Suppressor macrophage treated with lipopolysaccharide for 1 hour (primary cell): ENCODE results near the gene SKP2.
"Not testable (repeated sequence)": the region's sequence is repeated elsewhere in the genome, so short reads cannot be mapped to it uniquely, and the experiment has no call there.

Experiments
- DNase-seq, 3 donors: peaks; one replicate each; pipeline ENCODE4 v3.0.0-alpha.2; 2020 to 2022

The SKP2 gene

GRCh38 chr5:36151434-36152323, at the start of gene SKP2, which contains the start of gene LMBRD2:
Gene SKP2 (plus strand): TSS chr5:36152111. CDS start chr5:36152263, 152 bp downstream.
Gene LMBRD2 (minus strand): TSS chr5:36151887. CDS start chr5:36143349, 8,538 bp downstream.
- DNase-seq = peak; percentile 99

GRCh38 chr5:36105819-36106218, 46.1 kb upstream of the SKP2 start:
- DNase-seq = no peak

- peak; percentile 25 to 74 (median 68) for DNase-seq
These were observed 43.0 kb upstream of the SKP2 start for GRCh38 chr5:36108758-36109460.

GRCh38 chr5:36111238-36111637, 40.7 kb upstream of the SKP2 start:
- DNase-seq = no peak

GRCh38 chr5:36125868-36126267, 26.0 kb upstream of the SKP2 start:
- no peak for DNase-seq

GRCh38 chr5:36128795-36129194, 23.1 kb upstream of the SKP2 start:
- DNase-seq = no peak

GRCh38 chr5:36129666-36130065, 22.2 kb upstream of the SKP2 start:
- not testable (repeated sequence) for DNase-seq

GRCh38 chr5:36133009-36133408, 18.9 kb upstream of the SKP2 start:
- DNase-seq = not testable (repeated sequence)

- DNase-seq = no peak
These were observed 15.9 kb upstream of the SKP2 start for GRCh38 chr5:36135988-36136387.

GRCh38 chr5:36136581-36136980, 15.3 kb upstream of the SKP2 start:
- DNase-seq = no peak

GRCh38 chr5:36138900-36139683, 12.8 kb upstream of the SKP2 start:
- no peak for DNase-seq

- no peak for DNase-seq
These were observed 6.6 kb upstream of the SKP2 start for GRCh38 chr5:36145311-36145710.

GRCh38 chr5:36146390-36146789, 5.5 kb upstream of the SKP2 start:
- no peak for DNase-seq

- DNase-seq = peak in 1 of 3 donors; percentile 9
These were observed 4.2 kb upstream of the SKP2 start for GRCh38 chr5:36147681-36148080.

GRCh38 chr5:36150676-36151433, 1.1 kb upstream of the SKP2 start:
- DNase-seq = peak; percentile 53 to 60 (median 54)

- DNase-seq = peak in 1 of 3 donors; percentile 10
These were observed 700 bp downstream of the SKP2 start for GRCh38 chr5:36152324-36153297.

GRCh38 chr5:36153298-36153677, 1.4 kb downstream of the SKP2 start:
- DNase-seq = no peak

- DNase-seq = no peak
These were observed 1.8 kb downstream of the SKP2 start for GRCh38 chr5:36153726-36154125.

GRCh38 chr5:36155291-36155690, 3.4 kb downstream of the SKP2 start:
- DNase-seq = no peak

- no peak for DNase-seq
These were observed 4.2 kb downstream of the SKP2 start for GRCh38 chr5:36156121-36156601.

- no peak for DNase-seq
These were observed 4.7 kb downstream of the SKP2 start for GRCh38 chr5:36156619-36157018.
